NOMO-1 treated with dmso at 0.1 percent for 144 hours (cell line): ENCODE results near the gene VWA2.
"Not testable (repeated sequence)": the region's sequence is repeated elsewhere in the genome, so short reads cannot be mapped to it uniquely, and the experiment has no call there.

Experiments used
- DNase-seq: peaks from one replicate; lab custom pipeline; 2025; ENCODE audit not compliant: unreplicated experiment; lab: John Stamatoyannopoulos, UW

VWA2 gene

GRCh38 chr10:114313866-114314265, 74.8 kb downstream of the VWA2 start:
- no peak for DNase-seq

- DNase-seq, result no peak
These were observed 76.7 kb downstream of the VWA2 start for GRCh38 chr10:114315566-114316420.

DNA sequence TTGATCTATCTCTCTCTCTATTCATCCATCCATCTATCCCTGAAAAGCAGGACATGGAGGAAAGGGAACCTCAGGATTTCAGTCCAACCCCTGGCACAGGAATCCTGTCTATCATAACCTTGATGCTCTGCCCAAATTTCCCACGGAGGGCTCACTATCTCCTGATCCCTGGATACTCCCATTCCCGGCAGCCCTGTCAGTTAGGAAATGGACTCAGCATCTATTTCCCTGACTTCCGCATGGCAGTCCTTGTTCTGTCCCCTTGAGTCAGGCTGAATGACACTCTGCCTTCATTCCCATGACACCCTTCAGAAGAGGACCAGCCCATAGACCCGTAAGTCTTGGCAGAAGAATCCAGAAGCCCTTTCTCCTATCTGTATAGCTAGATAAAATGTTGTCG, 77.7 kb downstream of the VWA2 start:
- no peak for DNase-seq

DNA sequence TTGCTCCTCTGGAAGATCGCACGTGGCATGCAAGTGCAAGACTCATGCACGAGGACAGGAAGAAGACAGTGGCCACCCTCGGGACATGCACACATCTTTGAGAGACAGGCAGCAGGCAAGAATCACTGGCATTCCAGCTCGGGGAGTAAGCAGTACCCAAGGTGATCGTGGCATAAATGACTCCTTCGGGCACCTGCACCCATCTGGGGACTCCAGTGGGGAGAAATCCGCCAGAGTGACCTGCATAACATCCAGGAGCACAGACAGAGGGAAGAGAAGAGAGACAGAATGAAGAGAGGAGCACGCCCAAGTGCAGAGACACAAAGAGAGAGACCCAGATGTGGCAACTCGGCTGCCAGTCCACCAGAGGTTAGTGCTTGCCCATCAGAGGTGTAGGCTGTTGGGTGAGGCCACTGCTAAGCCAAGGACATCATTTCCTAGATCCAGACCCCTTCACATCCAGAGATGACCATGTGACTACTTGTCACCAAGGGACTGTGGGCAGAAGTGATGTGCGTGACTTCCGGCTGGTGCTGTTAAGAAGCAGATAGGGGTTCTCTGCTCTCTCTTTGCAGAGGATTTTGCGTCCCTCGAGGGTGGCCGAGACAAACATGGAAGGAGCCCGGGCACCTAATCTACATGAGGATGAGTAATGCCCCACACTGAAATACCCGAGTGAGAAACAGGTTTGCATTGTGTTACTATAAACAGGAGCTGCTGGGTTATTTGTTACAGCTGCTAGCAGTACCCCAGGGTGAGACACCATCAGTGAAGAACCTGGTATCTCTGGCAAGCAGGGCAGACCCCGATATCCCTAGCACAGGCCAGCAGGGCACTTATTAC, 80.6 kb downstream of the VWA2 start:
- no peak for DNase-seq

GRCh38 chr10:114320249-114321116, 81.4 kb downstream of the VWA2 start:
- DNase-seq, result no peak

DNA sequence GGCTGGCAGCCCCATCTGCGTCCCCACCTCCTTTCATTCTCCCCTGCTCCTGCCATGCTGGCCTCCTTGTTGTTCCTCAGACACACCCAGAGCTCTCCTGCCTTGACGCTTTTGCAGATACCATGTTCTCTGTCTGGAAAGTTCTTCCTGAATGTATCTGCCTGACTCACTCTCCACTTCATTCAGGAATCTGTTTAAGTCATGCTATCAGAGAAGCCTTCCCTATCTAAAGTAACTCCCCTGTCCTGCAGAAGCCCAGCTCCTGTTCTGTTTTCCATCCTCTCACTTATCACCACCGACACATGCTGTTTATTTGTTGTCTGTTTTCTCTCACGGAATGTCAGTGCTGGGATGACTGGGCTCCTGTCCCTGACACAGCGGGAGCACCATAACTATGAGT, 83.3 kb downstream of the VWA2 start:
- no peak for DNase-seq

DNA sequence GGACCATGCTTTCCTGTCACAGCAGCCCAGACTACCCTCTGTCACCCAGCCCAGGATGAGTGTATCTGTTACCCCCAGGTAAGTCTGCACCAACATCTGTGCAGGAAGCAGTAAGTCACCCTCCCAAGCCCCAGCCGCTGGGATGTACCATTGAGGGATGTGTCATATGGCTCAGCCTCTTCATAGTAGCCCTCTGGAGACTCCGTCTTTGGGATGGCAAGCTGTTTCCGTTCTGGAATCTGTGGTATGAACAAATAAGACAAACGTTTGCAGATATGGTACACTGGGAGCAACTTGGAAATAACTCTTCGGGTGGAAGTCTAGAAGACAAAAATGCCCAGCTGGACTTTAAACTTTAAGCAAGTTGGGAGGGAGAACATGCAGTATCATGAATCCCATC, 84.0 kb downstream of the VWA2 start:
- DNase-seq, result no peak

DNA sequence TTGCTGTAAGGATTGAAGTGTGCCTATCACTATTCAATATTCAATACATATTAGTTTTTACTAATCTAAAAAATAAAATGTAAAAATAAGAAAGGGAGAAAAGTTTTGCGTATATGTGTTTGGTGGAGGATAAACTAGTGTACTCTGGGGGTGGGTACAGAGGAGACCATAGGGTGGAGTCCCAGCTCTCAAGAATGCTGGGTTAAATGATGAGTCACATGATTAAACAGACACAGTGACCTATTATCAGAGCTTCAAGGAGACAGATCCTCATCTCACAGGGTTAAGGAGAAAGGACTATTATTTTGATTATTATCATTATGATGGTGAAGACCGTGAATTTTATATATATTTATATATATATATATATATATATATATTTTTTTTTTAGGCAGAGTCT, 87.7 kb downstream of the VWA2 start:
- DNase-seq, result no peak

GRCh38 chr10:114327537-114328440, 88.7 kb downstream of the VWA2 start:
- DNase-seq, result no peak

GRCh38 chr10:114328441-114328812, 89.4 kb downstream of the VWA2 start:
- DNase-seq, result no peak

- DNase-seq, result no peak
These were observed 89.8 kb downstream of the VWA2 start for GRCh38 chr10:114328874-114329273.

- no peak for DNase-seq
These were observed 90.7 kb downstream of the VWA2 start for GRCh38 chr10:114329634-114330365.

DNA sequence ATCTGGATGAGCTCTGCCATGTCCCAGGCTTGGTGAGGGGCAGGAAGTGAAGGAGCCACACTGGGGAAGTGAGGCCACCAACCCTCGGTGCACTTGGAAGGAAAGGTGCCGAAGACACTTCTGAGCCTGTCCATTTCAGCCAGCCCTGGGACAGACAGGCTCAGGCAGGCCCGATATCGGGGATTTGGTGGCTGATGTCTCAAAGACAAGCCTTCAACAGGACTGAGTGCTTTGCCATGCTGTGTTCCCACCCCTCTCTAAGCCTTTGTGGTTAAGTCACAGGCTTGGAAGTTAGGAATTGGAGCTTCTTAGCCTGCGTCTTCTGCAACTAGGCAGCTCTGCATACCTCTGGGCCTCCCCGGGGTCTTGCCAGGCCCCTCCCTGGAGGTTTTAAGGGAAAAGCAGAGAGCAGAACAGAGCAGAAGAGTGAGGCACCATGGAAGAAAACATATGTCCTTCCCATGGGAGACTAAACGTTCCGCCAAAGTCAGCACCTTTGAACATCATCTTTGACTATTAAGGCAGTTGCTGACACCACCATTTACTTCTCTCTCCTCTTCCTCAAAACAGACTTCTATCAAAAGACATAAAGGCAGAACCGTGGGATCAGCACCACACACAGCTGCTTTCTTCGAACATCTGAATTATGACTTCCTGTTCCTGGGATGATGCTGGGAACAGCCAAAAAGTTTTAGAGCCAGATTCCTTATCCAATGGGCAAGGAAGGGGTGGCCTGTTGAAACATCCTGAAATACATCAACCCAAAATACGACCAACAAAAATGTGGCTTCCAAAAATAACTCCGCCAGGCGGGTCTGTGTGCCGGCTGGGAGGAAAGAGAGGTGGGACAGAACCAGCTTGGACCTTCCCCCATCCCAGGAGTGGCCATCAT, 93.5 kb downstream of the VWA2 start:
- DNase-seq, result no peak

DNA sequence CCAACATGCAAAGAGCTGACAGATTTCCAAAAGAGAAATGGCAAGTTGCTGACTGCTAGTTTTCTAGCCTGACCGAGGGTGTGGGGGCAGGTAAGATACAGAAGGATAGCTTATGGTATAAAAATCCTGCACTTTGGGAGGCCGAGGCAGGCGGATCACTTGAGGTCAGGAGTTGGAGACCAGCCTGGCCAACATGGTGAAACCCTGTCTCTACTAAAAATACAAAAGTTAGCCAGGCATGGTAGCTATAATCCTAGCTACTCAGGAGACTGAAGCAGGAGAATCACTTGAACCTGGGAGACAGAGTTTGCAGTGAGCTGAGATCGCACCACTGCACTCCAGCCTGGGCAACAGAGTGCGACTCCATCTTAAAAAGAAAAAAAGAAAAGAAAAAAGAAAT, 94.4 kb downstream of the VWA2 start:
- not testable (repeated sequence) for DNase-seq

DNA sequence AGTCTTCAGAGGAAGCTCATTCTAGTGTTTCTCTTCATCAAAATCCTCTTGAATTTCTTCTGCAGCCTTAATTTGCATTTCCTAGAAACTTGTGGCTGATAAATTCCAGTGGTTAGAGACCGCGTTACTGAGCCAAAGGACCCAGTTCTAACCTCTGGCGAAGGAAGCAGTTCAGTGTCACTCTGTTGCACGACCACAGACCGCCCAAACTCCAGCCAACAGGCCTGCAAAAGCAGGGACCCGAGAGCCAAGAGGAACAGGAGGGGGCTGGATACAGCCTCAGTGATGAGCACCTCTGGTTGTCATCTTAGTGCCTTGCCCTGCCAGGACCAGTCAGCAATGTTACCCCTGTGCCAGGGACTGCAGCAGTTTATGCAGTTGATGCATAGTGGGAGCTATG, 95.2 kb downstream of the VWA2 start:
- no peak for DNase-seq

DNA sequence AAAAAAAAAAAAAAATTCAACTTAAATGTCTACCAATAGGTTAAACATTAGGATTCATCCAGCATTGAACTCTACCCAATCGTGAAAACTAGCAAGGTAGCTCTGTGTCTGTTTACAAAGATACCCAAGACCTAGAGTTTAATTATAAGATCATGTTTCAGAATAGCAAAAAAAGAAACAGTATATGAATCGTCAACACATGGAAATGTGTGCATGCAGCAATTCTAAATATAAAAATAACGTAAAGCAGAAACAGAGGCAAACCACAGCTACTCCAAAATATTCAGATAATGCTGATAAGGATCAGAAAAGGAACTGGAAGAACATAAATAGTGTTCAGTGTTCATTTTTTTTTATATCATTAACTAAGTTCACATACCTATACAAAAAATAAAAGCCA, 96.6 kb downstream of the VWA2 start:
- no peak for DNase-seq

- DNase-seq, result no peak
These were observed 97.9 kb downstream of the VWA2 start for GRCh38 chr10:114336823-114337509.
